ENCODE results near the gene NAA20. TPM values are rescaled to one million over a fixed set of nuclear protein-coding genes. Genes with fewer than 3 reads are reported as not detected.

The NAA20 gene
- total RNA-seq = 63.4 and 73.4 TPM in 2 replicates

DNA sequence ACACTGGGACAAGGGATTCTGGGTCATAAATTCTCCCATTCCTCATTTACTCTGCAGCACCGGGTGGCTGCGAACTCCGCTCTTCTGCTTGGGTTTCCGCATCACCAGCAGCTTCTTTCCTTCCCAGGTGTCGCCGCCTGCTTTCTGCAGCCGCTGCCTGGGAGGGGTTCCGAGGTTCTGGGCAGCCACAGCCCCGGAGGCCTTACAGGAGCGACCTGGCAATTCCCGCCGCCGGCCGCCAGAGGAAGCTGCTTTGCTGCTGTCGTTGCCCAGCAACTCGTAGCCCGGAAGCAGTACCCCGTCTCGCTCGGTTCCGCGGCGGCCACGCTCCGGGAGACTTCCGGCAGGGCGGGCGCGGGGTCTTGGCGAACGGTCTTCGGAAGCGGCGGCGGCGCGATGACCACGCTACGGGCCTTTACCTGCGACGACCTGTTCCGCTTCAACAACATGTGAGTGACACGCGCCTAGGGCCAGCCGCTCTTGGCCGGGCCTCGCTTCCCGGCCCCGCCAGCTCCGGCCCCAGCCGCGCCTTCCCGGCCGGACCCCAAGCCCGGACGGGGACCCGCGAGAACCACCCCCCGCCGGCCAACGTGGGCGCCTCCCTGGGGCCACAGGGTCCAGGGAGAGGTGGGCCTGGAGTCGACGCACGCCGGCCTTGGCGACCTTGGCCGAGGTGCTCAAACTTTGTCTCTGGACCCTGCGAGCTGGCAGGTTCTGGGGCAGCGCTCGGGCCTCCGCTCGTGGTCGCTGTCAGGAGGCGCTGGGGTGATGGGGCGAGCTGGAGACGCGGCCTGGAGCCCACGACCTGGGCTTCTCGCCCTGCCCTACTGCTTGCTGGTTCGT lies at the start of gene NAA20:
Gene NAA20, plus strand, starts transcription at position 362 of the 843 bp plus-strand sequence. Its CDS starts 35 bp downstream, at position 397.

DNA sequence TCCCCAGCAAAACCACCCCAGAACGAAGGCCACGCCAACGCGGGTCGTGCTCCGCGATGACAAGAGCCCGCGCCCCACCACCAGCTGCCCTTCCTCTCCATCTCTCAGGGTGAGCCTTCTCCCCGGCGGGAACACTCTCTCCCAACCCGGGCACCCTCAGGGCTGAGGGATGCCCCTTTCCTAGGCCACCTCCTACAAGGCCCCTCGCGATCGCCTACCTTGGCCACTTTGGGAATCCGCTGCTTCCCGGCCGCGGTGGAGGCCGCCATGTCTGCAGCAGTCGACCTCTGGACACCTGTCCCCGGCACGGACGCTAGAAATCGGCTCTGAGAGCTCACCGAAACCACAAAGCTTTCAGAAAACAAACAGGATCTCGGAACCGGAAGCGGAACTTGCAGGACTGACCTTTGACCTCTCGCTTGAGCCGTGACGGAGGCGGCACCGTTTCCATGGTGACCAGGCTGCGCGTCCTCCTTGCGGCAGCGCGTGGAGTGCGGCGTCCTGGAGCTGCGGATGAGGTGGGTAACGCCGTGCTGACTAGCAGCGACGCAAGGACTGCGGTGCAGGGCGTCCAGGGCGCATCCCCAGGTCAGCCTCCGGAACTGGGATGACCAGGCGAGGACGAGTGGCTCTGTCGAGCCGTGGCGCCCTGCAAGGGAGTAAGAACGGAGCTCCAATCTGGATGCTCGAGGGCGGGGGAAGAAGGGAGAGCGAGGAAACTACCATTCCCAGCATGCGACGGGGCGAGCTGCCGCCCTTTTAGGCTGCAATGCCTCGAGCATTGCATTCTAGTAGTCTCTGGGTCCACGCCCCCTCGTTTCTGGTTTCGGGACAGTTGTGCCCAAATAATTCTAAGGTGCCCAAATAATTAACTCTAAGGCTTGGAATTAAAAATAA lies 35.2 kb downstream of the NAA20 start, which contains the start of the genes CFAP61 and CRNKL1:
Gene CFAP61, plus strand, starts transcription at position 459 of the 897 bp plus-strand sequence. CDS start 4,122 bp downstream, outside the sequence.
Gene CRNKL1, minus strand, starts transcription at position 393 of the 897 bp plus-strand sequence. Its CDS starts 124 bp downstream, at position 269.

Other genes starting within 250 kb of the NAA20 start
- 13.3 and 16.4 TPM in 2 replicates for gene CRNKL1, start 35.1 kb downstream of the NAA20 start, total RNA-seq
- 0.08 TPM in 1 of 2 replicates, not detected in the other for gene CFAP61, start 35.2 kb downstream of the NAA20 start, total RNA-seq